Activated CD8-positive, alpha-beta memory T cell treated with anti-CD3 and anti-CD28 coated beads for 4 hours (primary cell): ENCODE data around the gene DOCK10.

Experiments
- DNase-seq, 2 donors: peaks; one replicate each; pipeline ENCODE4 v3.0.0-alpha.2; 2020; ENCODE audit warnings: low read depth in 2 of 2

DOCK10 gene

GRCh38 chr2:225041207-225041850 lies 939 bp downstream of the DOCK10 start:
- DNase-seq: peak; percentile 48 to 55

- DNase-seq: peak in 1 of 2 donors; percentile 22
These were observed 1.4 kb downstream of the DOCK10 start for GRCh38 chr2:225040856-225041206.

- DNase-seq: no peak
These were observed 2.1 kb downstream of the DOCK10 start for GRCh38 chr2:225040142-225040541.

GRCh38 chr2:225038231-225038523 lies 4.1 kb downstream of the DOCK10 start:
- DNase-seq: no peak

- no peak for DNase-seq
These were observed 4.6 kb downstream of the DOCK10 start for GRCh38 chr2:225037415-225038230.

- no peak for DNase-seq
These were observed 5.8 kb downstream of the DOCK10 start for GRCh38 chr2:225036431-225036830.

GRCh38 chr2:225033440-225034318 lies 8.6 kb downstream of the DOCK10 start:
- no peak for DNase-seq

GRCh38 chr2:225032246-225032645 lies 10.0 kb downstream of the DOCK10 start:
- no peak for DNase-seq

- DNase-seq: no peak
These were observed 10.7 kb downstream of the DOCK10 start for GRCh38 chr2:225031599-225031998.

- DNase-seq: no peak
These were observed 11.4 kb downstream of the DOCK10 start for GRCh38 chr2:225030893-225031292.

GRCh38 chr2:225030203-225030602 lies 12.1 kb downstream of the DOCK10 start:
- no peak for DNase-seq

GRCh38 chr2:225028572-225028971 lies 13.7 kb downstream of the DOCK10 start:
- no peak for DNase-seq

- peak in 1 of 2 donors; percentile 18 for DNase-seq
These were observed 15.1 kb downstream of the DOCK10 start for GRCh38 chr2:225027061-225027762.

GRCh38 chr2:225025917-225026571 lies 16.2 kb downstream of the DOCK10 start:
- no peak for DNase-seq

- no peak for DNase-seq
These were observed 20.1 kb downstream of the DOCK10 start for GRCh38 chr2:225022188-225022587.

GRCh38 chr2:225020168-225020849 lies 22.0 kb downstream of the DOCK10 start:
- DNase-seq: no peak

- DNase-seq: no peak
These were observed 23.2 kb downstream of the DOCK10 start for GRCh38 chr2:225019105-225019504.

- no peak for DNase-seq
These were observed 24.6 kb downstream of the DOCK10 start for GRCh38 chr2:225017713-225018112.

- no peak for DNase-seq
These were observed 25.1 kb downstream of the DOCK10 start for GRCh38 chr2:225017098-225017685.
